ENCODE data around the gene TMC1.

TMC1 gene

DNA sequence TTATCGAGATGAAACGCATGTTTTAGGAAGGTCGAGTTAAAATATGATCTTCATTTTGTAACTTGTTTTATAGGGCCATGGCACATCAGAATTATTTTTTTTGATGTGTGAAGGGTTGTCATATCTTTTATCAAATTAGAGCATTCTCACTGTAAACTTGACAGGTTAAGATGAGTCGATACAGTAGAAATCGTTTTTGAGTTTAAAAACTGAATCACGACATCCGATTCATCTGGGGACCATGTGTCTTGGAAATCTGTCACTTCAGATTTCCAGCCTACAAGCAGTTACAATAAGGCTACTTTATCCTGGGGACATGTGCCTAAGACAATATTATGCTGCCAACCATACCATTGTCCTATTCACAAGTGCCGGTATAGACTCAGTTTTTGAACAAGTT, 295.3 kb downstream of the TMC1 start:
- Histone ChIP-seq H3K9me2 (replicated peaks; ENCODE audit: low read depth, low read length) (no peaks in the 10 kb centered on the region), H3K9me3 (ENCODE audit: insufficient read depth, low read depth, low read length) (no peaks in the 10 kb centered on the region), H3K4me2 (ENCODE audit: low read depth, low read length, poor library complexity, severe bottlenecking) (no peak overlapping the region), H3F3A (ENCODE audit: low read depth) (no peaks in the 10 kb centered on the region), H3K79me2 (ENCODE audit: insufficient read depth, low read length) (no peaks in the 10 kb centered on the region), H4K20me1 (ENCODE audit: insufficient read depth, low read length, poor library complexity, severe bottlenecking) (no peaks in the 10 kb centered on the region), H2AFZ (ENCODE audit: low read length) (no peak overlapping the region), H3K27me3 (ENCODE audit: insufficient read depth, low read length, poor library complexity, severe bottlenecking) (no peaks in the 10 kb centered on the region), H3K4me1 (ENCODE audit: insufficient read depth, low read length, poor library complexity, severe bottlenecking) (no peaks in the 10 kb centered on the region), H3K9ac (ENCODE audit: low read depth, low read length, poor library complexity, severe bottlenecking) (no peak overlapping the region), H3K36me3 (ENCODE audit: insufficient read depth, low read length) (no peaks in the 10 kb centered on the region), H3K4me3 (ENCODE audit: low read length, poor library complexity, severe bottlenecking) (no peak overlapping the region)
- no peak for TF ChIP-seq EZH2phosphoT487 (IDR thresholded peaks at IDR 0.05; ENCODE audit: borderline replicate concordance)
- TF ChIP-seq, protein P1, sequence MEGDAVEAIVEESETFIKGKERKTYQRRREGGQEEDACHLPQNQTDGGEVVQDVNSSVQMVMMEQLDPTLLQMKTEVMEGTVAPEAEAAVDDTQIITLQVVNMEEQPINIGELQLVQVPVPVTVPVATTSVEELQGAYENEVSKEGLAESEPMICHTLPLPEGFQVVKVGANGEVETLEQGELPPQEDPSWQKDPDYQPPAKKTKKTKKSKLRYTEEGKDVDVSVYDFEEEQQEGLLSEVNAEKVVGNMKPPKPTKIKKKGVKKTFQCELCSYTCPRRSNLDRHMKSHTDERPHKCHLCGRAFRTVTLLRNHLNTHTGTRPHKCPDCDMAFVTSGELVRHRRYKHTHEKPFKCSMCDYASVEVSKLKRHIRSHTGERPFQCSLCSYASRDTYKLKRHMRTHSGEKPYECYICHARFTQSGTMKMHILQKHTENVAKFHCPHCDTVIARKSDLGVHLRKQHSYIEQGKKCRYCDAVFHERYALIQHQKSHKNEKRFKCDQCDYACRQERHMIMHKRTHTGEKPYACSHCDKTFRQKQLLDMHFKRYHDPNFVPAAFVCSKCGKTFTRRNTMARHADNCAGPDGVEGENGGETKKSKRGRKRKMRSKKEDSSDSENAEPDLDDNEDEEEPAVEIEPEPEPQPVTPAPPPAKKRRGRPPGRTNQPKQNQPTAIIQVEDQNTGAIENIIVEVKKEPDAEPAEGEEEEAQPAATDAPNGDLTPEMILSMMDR (conservative IDR thresholded peaks at IDR 0.05; ENCODE audit: low read length), result no peak

DNA sequence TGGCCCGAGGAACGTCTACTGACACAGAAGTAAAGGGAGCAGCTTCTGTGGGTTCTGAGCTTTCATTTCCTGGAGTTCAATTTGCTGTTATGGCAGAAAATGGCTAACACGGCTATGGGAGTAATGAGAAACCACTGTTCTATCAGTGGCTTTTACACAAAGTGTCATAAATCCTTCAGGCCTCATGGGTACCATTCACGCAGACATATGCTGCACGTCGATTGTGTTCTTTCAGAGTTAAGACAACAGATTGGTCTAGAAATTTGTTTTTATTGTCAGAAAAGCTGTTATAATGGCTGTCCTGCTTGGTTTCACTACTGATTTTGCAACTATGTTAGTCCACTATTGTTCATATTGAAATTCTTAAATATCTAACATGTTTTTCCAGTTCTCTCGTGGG, 296.0 kb downstream of the TMC1 start:
- TF ChIP-seq EZH2phosphoT487 (IDR thresholded peaks at IDR 0.05; ENCODE audit: borderline replicate concordance), result no peak
- TF ChIP-seq, protein P1 (conservative IDR thresholded peaks at IDR 0.05; ENCODE audit: low read length), result no peak
- no peaks in the 10 kb centered on the region for H3K27me3 ChIP-seq (ENCODE audit: insufficient read depth, low read length, poor library complexity, severe bottlenecking)

DNA sequence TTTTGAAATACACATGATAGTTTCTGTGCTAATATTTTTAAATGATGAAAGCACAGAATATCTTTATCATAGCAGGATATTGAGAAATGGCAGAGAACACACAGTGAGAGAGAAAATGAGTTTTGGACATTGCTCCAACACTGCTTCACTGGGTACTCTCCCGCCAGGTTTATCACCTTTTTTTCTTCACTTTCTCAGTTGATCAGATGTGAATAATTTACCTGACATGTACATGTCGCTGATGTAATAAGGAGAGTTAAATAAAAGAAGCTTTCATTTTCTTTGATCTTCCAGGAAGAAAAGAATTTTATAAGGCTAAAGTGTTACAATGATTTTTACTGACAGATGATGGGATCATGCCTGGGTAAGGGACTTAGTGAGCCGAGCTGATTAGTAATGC, 297.0 kb downstream of the TMC1 start:
- Histone ChIP-seq H4K20me1 (ENCODE audit: insufficient read depth, low read length, poor library complexity, severe bottlenecking) (no peaks in the 10 kb centered on the region), H2AFZ (ENCODE audit: low read length) (no peak overlapping the region), H3K4me1 (ENCODE audit: insufficient read depth, low read length, poor library complexity, severe bottlenecking) (no peaks in the 10 kb centered on the region), H3K9ac (ENCODE audit: low read depth, low read length, poor library complexity, severe bottlenecking) (no peak overlapping the region), H3K36me3 (ENCODE audit: insufficient read depth, low read length) (no peaks in the 10 kb centered on the region), H3K9me2 (replicated peaks; ENCODE audit: low read depth, low read length) (no peaks in the 10 kb centered on the region), H3K4me2 (ENCODE audit: low read depth, low read length, poor library complexity, severe bottlenecking) (no peak overlapping the region), H3K4me3 (ENCODE audit: low read length, poor library complexity, severe bottlenecking) (no peak overlapping the region), H3F3A (ENCODE audit: low read depth) (no peaks in the 10 kb centered on the region), H3K79me2 (ENCODE audit: insufficient read depth, low read length) (no peaks in the 10 kb centered on the region), H3K27me3 (ENCODE audit: insufficient read depth, low read length, poor library complexity, severe bottlenecking) (no peaks in the 10 kb centered on the region), H3K9me3 (ENCODE audit: insufficient read depth, low read depth, low read length) (no peaks in the 10 kb centered on the region)
- TF ChIP-seq, protein P1 (conservative IDR thresholded peaks at IDR 0.05; ENCODE audit: low read length), result no peak
- no peak for TF ChIP-seq EZH2phosphoT487 (IDR thresholded peaks at IDR 0.05; ENCODE audit: borderline replicate concordance)

More for the DNA sequence above, 296.0 kb downstream of the TMC1 start:
- no peaks in the 10 kb centered on the region for H3F3A ChIP-seq (ENCODE audit: low read depth)
- H2AFZ ChIP-seq (ENCODE audit: low read length), result no peak overlapping the region; the same call in 1 of the 2 replicates
- H3K9ac ChIP-seq (ENCODE audit: low read depth, low read length, poor library complexity, severe bottlenecking), result no peak overlapping the region
- H3K36me3 ChIP-seq (ENCODE audit: insufficient read depth, low read length), result no peaks in the 10 kb centered on the region
- no peaks in the 10 kb centered on the region for H3K9me2 ChIP-seq (replicated peaks; ENCODE audit: low read depth, low read length)
- H4K20me1 ChIP-seq (ENCODE audit: insufficient read depth, low read length, poor library complexity, severe bottlenecking), result no peaks in the 10 kb centered on the region
- H3K4me1 ChIP-seq (ENCODE audit: insufficient read depth, low read length, poor library complexity, severe bottlenecking), result no peaks in the 10 kb centered on the region
- no peaks in the 10 kb centered on the region for H3K9me3 ChIP-seq (ENCODE audit: insufficient read depth, low read depth, low read length)
- no peaks in the 10 kb centered on the region for H3K79me2 ChIP-seq (ENCODE audit: insufficient read depth, low read length)
- no peak overlapping the region for H3K4me2 ChIP-seq (ENCODE audit: low read depth, low read length, poor library complexity, severe bottlenecking)
- no peak overlapping the region for H3K4me3 ChIP-seq (ENCODE audit: low read length, poor library complexity, severe bottlenecking)
